ENCODE measurements around the gene YRDC. TPM values are rescaled to one million over a fixed set of nuclear protein-coding genes. Genes with fewer than 3 reads are reported as not detected.
A peak's percentile ranks its signal among the peaks of the same experiment; 100 is the strongest.

Gene YRDC
- total and polyA plus RNA-seq, 8 donors, result 1.3 to 30.3 (median 12.2) TPM; not detected in 1

DNA sequence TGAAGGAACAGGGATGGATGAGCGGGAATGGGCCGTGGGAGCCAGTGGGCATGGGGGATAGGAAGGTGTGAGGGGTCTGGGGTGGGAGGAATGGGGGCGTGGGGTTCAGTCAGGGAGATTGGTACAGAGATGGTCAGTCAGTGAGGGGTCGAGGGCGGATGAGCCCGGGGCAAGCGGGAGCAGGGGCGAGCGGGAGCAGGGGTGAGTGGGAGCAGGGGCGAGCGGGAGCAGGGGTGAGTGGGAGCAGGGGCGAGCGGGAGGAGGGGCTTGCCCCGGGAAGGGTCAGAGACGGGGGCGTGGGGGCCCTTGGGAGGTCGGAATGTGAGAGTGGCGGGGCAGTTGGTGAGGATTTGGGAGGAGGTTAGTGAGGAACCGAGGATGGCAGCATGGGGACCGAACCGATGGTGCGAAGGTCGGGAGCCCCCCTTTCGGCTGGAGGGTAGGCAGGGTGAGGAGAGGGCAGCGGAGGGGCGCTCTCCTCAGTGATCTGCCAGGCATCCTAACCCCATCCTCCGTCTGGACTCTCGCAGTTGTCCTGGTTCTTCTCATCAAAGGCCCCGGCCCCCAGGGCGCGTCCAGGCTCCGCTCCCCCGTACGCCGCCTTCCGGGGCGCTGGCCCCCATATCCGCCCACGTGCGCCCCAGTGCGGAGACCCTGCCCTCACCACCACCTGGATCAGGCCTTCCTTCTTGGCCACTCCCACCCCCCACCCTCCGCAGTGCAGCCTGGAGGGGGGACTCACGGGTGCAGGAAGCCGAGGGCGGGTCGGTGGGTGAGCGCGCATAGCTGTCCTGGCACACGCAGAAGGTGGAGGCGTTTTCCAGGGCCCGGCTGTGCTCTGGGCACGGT, 54.3 kb downstream of the YRDC start:
- Histone ChIP-seq H3K9me3 (no peaks in the 10 kb centered on the region), H3K27me3 (peaks cover 9 to 96% (median 28%) of the 10 kb centered on the region in 3 donors), H3K4me3 (peak overlapping the region in 2 of 4 donors; percentile 53 to 56), H3K4me1 (peaks cover 6 to 21% (median 16%) of the 10 kb centered on the region in 4 donors), H3K36me3 (no peaks in the 10 kb centered on the region), H3K27ac (no peak overlapping the region)
- no peak for DNase-seq
- WGBS, 5 donors, result 5 to 9% (median 8%) methylated on average over 32 to 52 of the region's 52 CpGs
- intact Hi-C loops (cut with DNase I; ENCODE audit: low total_unique reads), result no loop called here
- no peak for TF ChIP-seq EP300 (IDR thresholded peaks at IDR 0.05)
- TF ChIP-seq, protein P1, sequence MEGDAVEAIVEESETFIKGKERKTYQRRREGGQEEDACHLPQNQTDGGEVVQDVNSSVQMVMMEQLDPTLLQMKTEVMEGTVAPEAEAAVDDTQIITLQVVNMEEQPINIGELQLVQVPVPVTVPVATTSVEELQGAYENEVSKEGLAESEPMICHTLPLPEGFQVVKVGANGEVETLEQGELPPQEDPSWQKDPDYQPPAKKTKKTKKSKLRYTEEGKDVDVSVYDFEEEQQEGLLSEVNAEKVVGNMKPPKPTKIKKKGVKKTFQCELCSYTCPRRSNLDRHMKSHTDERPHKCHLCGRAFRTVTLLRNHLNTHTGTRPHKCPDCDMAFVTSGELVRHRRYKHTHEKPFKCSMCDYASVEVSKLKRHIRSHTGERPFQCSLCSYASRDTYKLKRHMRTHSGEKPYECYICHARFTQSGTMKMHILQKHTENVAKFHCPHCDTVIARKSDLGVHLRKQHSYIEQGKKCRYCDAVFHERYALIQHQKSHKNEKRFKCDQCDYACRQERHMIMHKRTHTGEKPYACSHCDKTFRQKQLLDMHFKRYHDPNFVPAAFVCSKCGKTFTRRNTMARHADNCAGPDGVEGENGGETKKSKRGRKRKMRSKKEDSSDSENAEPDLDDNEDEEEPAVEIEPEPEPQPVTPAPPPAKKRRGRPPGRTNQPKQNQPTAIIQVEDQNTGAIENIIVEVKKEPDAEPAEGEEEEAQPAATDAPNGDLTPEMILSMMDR (IDR thresholded peaks at IDR 0.05), result no peak
- TF ChIP-seq POLR2AphosphoS5 (IDR thresholded peaks at IDR 0.05), result no peak
- TF ChIP-seq POLR2A (IDR thresholded peaks at IDR 0.05), result no peak

Other genes starting within 250 kb of the YRDC start
- 100 to 1,000 TPM in 2 of 5 donors, 10 to 100 TPM in 2, not detected in 1; 70.7 to 152 (median 99.1) TPM for gene GNL2, start 212.3 kb downstream of the YRDC start, total RNA-seq
- gene GNL2, start 212.3 kb downstream of the YRDC start, polyA plus RNA-seq, result 10 to 100 TPM; 42.6 to 82.7 (median 68.3) TPM
- gene RSPO1, start 173.3 kb downstream of the YRDC start, total RNA-seq, result 1 to 10 TPM in 3 of 5 donors, under 1 TPM in 2; 0.87 to 5.8 (median 1.8) TPM
- 1 to 10 TPM in 2 of 3 donors, under 1 TPM in 1; 0.50 to 1.7 (median 1.2) TPM for gene RSPO1, start 173.3 kb downstream of the YRDC start, polyA plus RNA-seq
- gene CDCA8, start 115.7 kb downstream of the YRDC start, total RNA-seq, result 1 to 10 TPM in 2 of 5 donors, under 1 TPM in 1, not detected in 2; 0.89 to 3.6 (median 2.4) TPM
- 1 to 10 TPM; 2.9 to 5.5 (median 3.1) TPM for gene CDCA8, start 115.7 kb downstream of the YRDC start, polyA plus RNA-seq
- 100 to 1,000 TPM in 1 of 5 donors, 1 to 10 TPM in 3, not detected in 1; 1.2 to 212 (median 2.3) TPM for gene EPHA10, start 43.1 kb downstream of the YRDC start, total RNA-seq
- gene EPHA10, start 43.1 kb downstream of the YRDC start, polyA plus RNA-seq, result 1 to 10 TPM in 1 of 3 donors, under 1 TPM in 2; 0.18 to 2.1 (median 0.31) TPM
- gene MANEAL, start 14.4 kb downstream of the YRDC start, total RNA-seq, result 1 to 10 TPM in 4 of 5 donors, not detected in 1; 1.8 to 5.8 (median 3.8) TPM
- 1 to 10 TPM; 1.4 to 3.6 (median 2.2) TPM for gene MANEAL, start 14.4 kb downstream of the YRDC start, polyA plus RNA-seq
- gene C1orf122, start 418 bp downstream of the YRDC start, total RNA-seq, result 100 to 1,000 TPM in 2 of 5 donors, 10 to 100 TPM in 2, 1 to 10 TPM in 1; 7.9 to 193 (median 46.7) TPM
- gene C1orf122, start 418 bp downstream of the YRDC start, polyA plus RNA-seq, result 10 to 100 TPM; 43.4 to 59.0 (median 59.0) TPM
- 1 to 10 TPM; 1.2 to 5.4 (median 4.5) TPM for gene MTF1, start 51.4 kb upstream of the YRDC start, total RNA-seq
- gene MTF1, start 51.4 kb upstream of the YRDC start, polyA plus RNA-seq, result 1 to 10 TPM; 1.5 to 3.1 (median 2.4) TPM
- 10 to 100 TPM in 3 of 5 donors, 1 to 10 TPM in 2; 8.4 to 56.7 (median 12.2) TPM for gene INPP5B, start 138.8 kb upstream of the YRDC start, total RNA-seq
- gene INPP5B, start 138.8 kb upstream of the YRDC start, polyA plus RNA-seq, result 10 to 100 TPM in 1 of 3 donors, 1 to 10 TPM in 2; 7.2 to 10.1 (median 7.3) TPM
- gene SF3A3, start 181.8 kb upstream of the YRDC start, total RNA-seq, result 100 to 1,000 TPM in 1 of 5 donors, 10 to 100 TPM in 3, 1 to 10 TPM in 1; 8.2 to 102 (median 72.3) TPM
- gene SF3A3, start 181.8 kb upstream of the YRDC start, polyA plus RNA-seq, result 10 to 100 TPM; 17.1 to 19.9 (median 18.6) TPM
- gene FHL3, start 197.3 kb upstream of the YRDC start, total RNA-seq, result 10 to 100 TPM in 2 of 5 donors, 1 to 10 TPM in 2, under 1 TPM in 1; 0.58 to 30.4 (median 9.5) TPM
- 10 to 100 TPM; 18.1 to 28.2 (median 21.7) TPM for gene FHL3, start 197.3 kb upstream of the YRDC start, polyA plus RNA-seq
- 10 to 100 TPM in 3 of 5 donors, 1 to 10 TPM in 2; 1.4 to 43.7 (median 10.3) TPM for gene UTP11, start 204.5 kb upstream of the YRDC start, total RNA-seq
- 10 to 100 TPM; 22.1 to 24.5 (median 23.1) TPM for gene UTP11, start 204.5 kb upstream of the YRDC start, polyA plus RNA-seq
- not detected for gene POU3F1, start 238.6 kb upstream of the YRDC start, total RNA-seq
- under 1 TPM in 1 of 3 donors, not detected in 2; 0.20 TPM for gene POU3F1, start 238.6 kb upstream of the YRDC start, polyA plus RNA-seq

Measured in stomach (tissue), 9 donors.